A549 (cell line): ENCODE measurements around the gene FAS. TPM values are rescaled to one million over a fixed set of nuclear protein-coding genes. Genes with fewer than 3 reads are reported as not detected.

Experiments used
- ATAC-seq, 2 experiments: fragments of 200-7000 bp in 1 of 2; fragments of >200 bp in 1 of 2; cut with Nextera tagmentation in 1 of 2; cut with Tn5 transposase in 1 of 2; 3 replicates each; pipeline versions ENCODE4 v1.8.0 to v1.9.1; 2018 to 2020; ENCODE audit warnings: mild to moderate bottlenecking in 1 of 2, moderate library complexity in 1 of 2
- CTCF ChIA-PET: fragments of 300-600 bp; sonication (Branson Sonifier 250); formaldehyde crosslinking; extraction: SDS; loops from one replicate; lab custom pipeline; 2021; ENCODE audit warnings: antibody characterized with exemption, inconsistent platforms; lab: Yijun Ruan, JAX
- POLR2A ChIA-PET: fragments of 350-600 bp; formaldehyde crosslinking; extraction: SDS; loops from one replicate; lab custom pipeline; 2021; ENCODE audit warnings: antibody characterized with exemption, inconsistent platforms; lab: Yijun Ruan, JAX
- DNase-seq, 2 experiments: peaks; one replicate each; pipeline versions ENCODE4 v3.0.0 to v3.0.0-alpha.2; 2011 to 2016; ENCODE audit warnings: low read depth in 1 of 2, low spot score in 1 of 2
- FAIRE-seq: peaks from 2 replicates; lab custom pipeline; 2011; peaks lifted over from hg19 to GRCh38; lab: Jason Lieb, UNC
- H3K27ac ChIP-seq, 2 experiments: fragments of >200 bp; sonication (Bioruptor Twin); formaldehyde crosslinking; 3 replicates each; pipeline ENCODE4 v1.5.1; 2016 to 2017
- H3K4me1 ChIP-seq: fragments of >200 bp; sonication (Bioruptor Twin); formaldehyde crosslinking; 3 replicates; pipeline ENCODE4 v1.6.1; 2016
- H3K4me2 ChIP-seq: fragments of >200 bp; sonication (Bioruptor Twin); formaldehyde crosslinking; 3 replicates; pipeline ENCODE4 v1.6.1; 2016
- H3K4me3 ChIP-seq: fragments of >200 bp; sonication (Bioruptor Twin); formaldehyde crosslinking; 3 replicates; pipeline ENCODE4 v1.5.1; 2016
- H3K9me3 ChIP-seq: fragments of >200 bp; sonication (Bioruptor Twin); formaldehyde crosslinking; 3 replicates; pipeline ENCODE4 v1.6.1; 2016
- CBX8 ChIP-seq: fragments of 200-600 bp; sonication (generic); IDR thresholded peaks from 2 replicates; pipeline ENCODE4 v1.6.1; 2016
- CHD2 ChIP-seq: fragments of 150-350 bp; IDR thresholded peaks from 2 replicates; pipeline ENCODE4 v1.6.1; 2014; ENCODE audit warnings: low read length; ENCODE audit not compliant: partially characterized antibody
- CHD4 ChIP-seq: fragments of 200-600 bp; sonication (generic); IDR thresholded peaks from 2 replicates; pipeline ENCODE4 v1.6.1; 2016; ENCODE audit warnings: antibody characterized with exemption, mild to moderate bottlenecking, borderline replicate concordance
- E2F6 ChIP-seq: IDR thresholded peaks from 2 replicates; pipeline ENCODE4 v1.6.1; 2012; ENCODE audit warnings: low read depth, borderline replicate concordance
- EHMT2 ChIP-seq: fragments of 200-600 bp; sonication (generic); IDR thresholded peaks from 2 replicates; pipeline ENCODE4 v1.6.1; 2016; ENCODE audit warnings: antibody characterized with exemption, low read depth, mild to moderate bottlenecking, moderate library complexity
- EP300 ChIP-seq, 2 experiments: fragments of >200 bp; sonication (Bioruptor Twin); formaldehyde crosslinking; IDR thresholded peaks; 2 replicates in 1 of 2; 3 replicates in 1 of 2; pipeline ENCODE4 v1.6.1; 2016 to 2017
- FOSL2 ChIP-seq, 2 experiments: fragments of 450-650 bp in 1 of 2; fragments of >200 bp in 1 of 2; sonication (Bioruptor Twin) in 1 of 2; formaldehyde crosslinking; IDR thresholded peaks; 2 replicates each; pipeline versions ENCODE4 v1.5.0 to v1.6.1; 2016 to 2020; ENCODE audit warnings: mild to moderate bottlenecking in 1 of 2, moderate library complexity in 1 of 2
- GATA3 ChIP-seq: IDR thresholded peaks from 2 replicates; pipeline ENCODE4 v1.6.1; 2012; ENCODE audit warnings: borderline replicate concordance
- HEYL ChIP-seq: fragments of 250-450 bp; sonication (Bioruptor Pico); IDR thresholded peaks from 2 replicates; pipeline ENCODE4 v1.8.0; 2021; ENCODE audit warnings: mild to moderate bottlenecking, moderate library complexity
- HOXA7 ChIP-seq: fragments of 250-450 bp; sonication (Bioruptor Pico); IDR thresholded peaks from 2 replicates; pipeline ENCODE4 v1.5.0; 2020; ENCODE audit warnings: mild to moderate bottlenecking, moderate library complexity
- JUN ChIP-seq, 2 experiments: fragments of >200 bp; sonication (Bioruptor Twin); formaldehyde crosslinking; IDR thresholded peaks; 2 replicates in 1 of 2; 3 replicates in 1 of 2; pipeline ENCODE4 v1.6.1; 2016 to 2017
- KDM1A ChIP-seq: fragments of 200-600 bp; sonication (generic); IDR thresholded peaks from 2 replicates; pipeline ENCODE4 v1.6.1; 2016; ENCODE audit warnings: low read depth, mild to moderate bottlenecking
- MYC ChIP-seq: IDR thresholded peaks from 2 replicates; pipeline ENCODE4 v1.6.1; 2012; ENCODE audit warnings: mild to moderate bottlenecking, inconsistent platforms, low read length, improper control_type of control experiment, borderline replicate concordance
- PBX3 ChIP-seq: IDR thresholded peaks from 2 replicates; pipeline ENCODE4 v1.6.1; 2012
- POLR2A ChIP-seq: IDR thresholded peaks from 2 replicates; pipeline ENCODE4 v1.6.1; 2012; ENCODE audit warnings: mild to moderate bottlenecking, low read length
- RARB ChIP-seq: fragments of 250-450 bp; sonication (Bioruptor Pico); IDR thresholded peaks from 2 replicates; pipeline ENCODE4 v1.8.0; 2021; ENCODE audit warnings: mild to moderate bottlenecking, moderate library complexity
- RNF2 ChIP-seq: fragments of 200-600 bp; sonication (generic); IDR thresholded peaks from 2 replicates; pipeline ENCODE4 v1.6.1; 2016; ENCODE audit warnings: low read depth, mild to moderate bottlenecking, antibody characterized with exemption, moderate library complexity, borderline replicate concordance
- ZFP36 ChIP-seq: fragments of 450-650 bp; IDR thresholded peaks from 2 replicates; pipeline ENCODE4 v1.6.1; 2014; ENCODE audit warnings: borderline replicate concordance; ENCODE audit not compliant: partially characterized antibody
- ZNF302 ChIP-seq: fragments of 250-450 bp; sonication (Bioruptor Pico); IDR thresholded peaks from 2 replicates; pipeline ENCODE4 v1.9.0; 2021; ENCODE audit warnings: inconsistent platforms, mild to moderate bottlenecking, moderate library complexity
- ZSCAN20 ChIP-seq: fragments of 250-450 bp; sonication (Bioruptor Pico); IDR thresholded peaks from 2 replicates; pipeline ENCODE4 v1.8.0; 2022; ENCODE audit warnings: mild to moderate bottlenecking, moderate library complexity
- WGBS: methylation state at CpG from one replicate; pipeline ENCODE4 v1.1.6; 2017; ENCODE audit errors: missing lambda C conversion rate; 5-methylcytosine and 5-hydroxymethylcytosine counted together
- polyA plus RNA-seq, 4 experiments: library from polyadenylated mRNA; depleted of rRNA in 3 of 4; stranded (reverse); fragments of >200 nt; fragmentation: RNase III in 1 of 4; extraction: RNeasy Plus Mini Kit Qiagen cat#74134 plus additional on column Dnase treatment in 1 of 4; gene quantifications; 2 replicates in 3 of 4; 3 replicates in 1 of 4; pipeline ENCODE4 v1.2.3, GENCODE V29; 2011 to 2017
- TF ChIP-seq, protein P1 (sequence below): fragments of 150-350 bp; IDR thresholded peaks from 2 replicates; pipeline ENCODE4 v1.6.1; 2014; ENCODE audit warnings: low read depth, mild to moderate bottlenecking, low read length
- TF ChIP-seq, protein P2 (sequence below): fragments of >200 bp; sonication (Bioruptor Twin); formaldehyde crosslinking; IDR thresholded peaks from 3 replicates; pipeline ENCODE4 v1.5.1; 2016
- TF ChIP-seq, protein P3 (sequence below): fragments of >200 bp; sonication (Bioruptor Twin); formaldehyde crosslinking; IDR thresholded peaks from 3 replicates; pipeline ENCODE4 v1.6.1; 2016
- TF ChIP-seq, protein P4 (sequence below): fragments of >200 bp; sonication (Bioruptor Twin); formaldehyde crosslinking; IDR thresholded peaks from 2 replicates; pipeline ENCODE4 v1.6.1; 2016

Gene FAS
- polyA plus RNA-seq, 2 of the 4 experiments (the other 2 are of a cell fraction), result 21.0 to 29.5 TPM

- CTCF ChIA-PET, result interaction anchor here (0.8 to 1.4 kb wide), 5 partner anchors 9 to 417 kb away, joined by 3 to 8 read pairs (median 4); no protein-coding TSS in a partner anchor
- FAIRE-seq (no peak), DNase-seq (no peak), ATAC-seq (no peak)
- Histone ChIP-seq H3K9me3 (no peaks in the 10 kb centered on the region), H3K4me3 (no peak overlapping the region), H3K4me1 (no peaks in the 10 kb centered on the region), H3K4me2 (no peak overlapping the region), H3K27ac (no peak overlapping the region)
- POLR2A ChIA-PET, result no interaction called here
- 73% methylated on average over 2 of the region's 2 CpGs for WGBS
- TF ChIP-seq CHD2, result no peak
- no peak for TF ChIP-seq RNF2
- TF ChIP-seq FOSL2 (IDR thresholded peaks at IDR 0.05), result no peak
- no peak for TF ChIP-seq FOSL2 (CRISPR knock-in tag; IDR thresholded peaks at IDR 0.05)
- TF ChIP-seq ZFP36, result no peak
- TF ChIP-seq, protein P1, sequence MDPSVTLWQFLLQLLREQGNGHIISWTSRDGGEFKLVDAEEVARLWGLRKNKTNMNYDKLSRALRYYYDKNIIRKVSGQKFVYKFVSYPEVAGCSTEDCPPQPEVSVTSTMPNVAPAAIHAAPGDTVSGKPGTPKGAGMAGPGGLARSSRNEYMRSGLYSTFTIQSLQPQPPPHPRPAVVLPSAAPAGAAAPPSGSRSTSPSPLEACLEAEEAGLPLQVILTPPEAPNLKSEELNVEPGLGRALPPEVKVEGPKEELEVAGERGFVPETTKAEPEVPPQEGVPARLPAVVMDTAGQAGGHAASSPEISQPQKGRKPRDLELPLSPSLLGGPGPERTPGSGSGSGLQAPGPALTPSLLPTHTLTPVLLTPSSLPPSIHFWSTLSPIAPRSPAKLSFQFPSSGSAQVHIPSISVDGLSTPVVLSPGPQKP, result no peak
- TF ChIP-seq, protein P2, sequence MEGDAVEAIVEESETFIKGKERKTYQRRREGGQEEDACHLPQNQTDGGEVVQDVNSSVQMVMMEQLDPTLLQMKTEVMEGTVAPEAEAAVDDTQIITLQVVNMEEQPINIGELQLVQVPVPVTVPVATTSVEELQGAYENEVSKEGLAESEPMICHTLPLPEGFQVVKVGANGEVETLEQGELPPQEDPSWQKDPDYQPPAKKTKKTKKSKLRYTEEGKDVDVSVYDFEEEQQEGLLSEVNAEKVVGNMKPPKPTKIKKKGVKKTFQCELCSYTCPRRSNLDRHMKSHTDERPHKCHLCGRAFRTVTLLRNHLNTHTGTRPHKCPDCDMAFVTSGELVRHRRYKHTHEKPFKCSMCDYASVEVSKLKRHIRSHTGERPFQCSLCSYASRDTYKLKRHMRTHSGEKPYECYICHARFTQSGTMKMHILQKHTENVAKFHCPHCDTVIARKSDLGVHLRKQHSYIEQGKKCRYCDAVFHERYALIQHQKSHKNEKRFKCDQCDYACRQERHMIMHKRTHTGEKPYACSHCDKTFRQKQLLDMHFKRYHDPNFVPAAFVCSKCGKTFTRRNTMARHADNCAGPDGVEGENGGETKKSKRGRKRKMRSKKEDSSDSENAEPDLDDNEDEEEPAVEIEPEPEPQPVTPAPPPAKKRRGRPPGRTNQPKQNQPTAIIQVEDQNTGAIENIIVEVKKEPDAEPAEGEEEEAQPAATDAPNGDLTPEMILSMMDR, result no peak
- no peak for TF ChIP-seq CHD4
- TF ChIP-seq GATA3, result no peak
- TF ChIP-seq ZSCAN20 (CRISPR knock-in tag), result no peak
- TF ChIP-seq POLR2A, result no peak
- TF ChIP-seq EP300 (IDR thresholded peaks at IDR 0.05), result no peak
- TF ChIP-seq KDM1A, result no peak
- TF ChIP-seq RARB, result no peak
Measured at GRCh38 chr10:88982366-88982765, 8.2 kb upstream of the FAS start.

GRCh38 chr10:88983206-88983605, 7.4 kb upstream of the FAS start:
- ChIA-PET POLR2A (no interaction called here), CTCF (interaction anchor here (0.8 to 1.4 kb wide), 4 partner anchors 10 to 418 kb away, joined by 3 to 8 read pairs (median 4); no protein-coding TSS in a partner anchor)
- WGBS, result 63% methylated on average over 2 of the region's 2 CpGs
- Histone ChIP-seq H3K4me3 (no peak overlapping the region), H3K9me3 (no peaks in the 10 kb centered on the region), H3K27ac (no peak overlapping the region), H3K4me1 (no peaks in the 10 kb centered on the region), H3K4me2 (no peak overlapping the region)
- FAIRE-seq (no peak), DNase-seq (no peak), ATAC-seq (no peak)
- TF ChIP-seq CBX8 (no peak), ZNF302 (no peak), MYC (no peak), JUN (IDR thresholded peaks at IDR 0.05) (no peak), EP300 (IDR thresholded peaks at IDR 0.05) (no peak), ZSCAN20 (CRISPR knock-in tag) (no peak), HEYL (CRISPR knock-in tag) (no peak), E2F6 (no peak), HOXA7 (CRISPR knock-in tag) (no peak), PBX3 (no peak), FOSL2 (IDR thresholded peaks at IDR 0.05) (no peak), FOSL2 (CRISPR knock-in tag; IDR thresholded peaks at IDR 0.05) (no peak), EHMT2 (no peak), KDM1A (no peak)
- TF ChIP-seq, protein P3, sequence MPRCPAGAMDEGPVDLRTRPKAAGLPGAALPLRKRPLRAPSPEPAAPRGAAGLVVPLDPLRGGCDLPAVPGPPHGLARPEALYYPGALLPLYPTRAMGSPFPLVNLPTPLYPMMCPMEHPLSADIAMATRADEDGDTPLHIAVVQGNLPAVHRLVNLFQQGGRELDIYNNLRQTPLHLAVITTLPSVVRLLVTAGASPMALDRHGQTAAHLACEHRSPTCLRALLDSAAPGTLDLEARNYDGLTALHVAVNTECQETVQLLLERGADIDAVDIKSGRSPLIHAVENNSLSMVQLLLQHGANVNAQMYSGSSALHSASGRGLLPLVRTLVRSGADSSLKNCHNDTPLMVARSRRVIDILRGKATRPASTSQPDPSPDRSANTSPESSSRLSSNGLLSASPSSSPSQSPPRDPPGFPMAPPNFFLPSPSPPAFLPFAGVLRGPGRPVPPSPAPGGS, result no peak
- TF ChIP-seq, protein P4, sequence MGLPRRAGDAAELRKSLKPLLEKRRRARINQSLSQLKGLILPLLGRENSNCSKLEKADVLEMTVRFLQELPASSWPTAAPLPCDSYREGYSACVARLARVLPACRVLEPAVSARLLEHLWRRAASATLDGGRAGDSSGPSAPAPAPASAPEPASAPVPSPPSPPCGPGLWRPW, result no peak
- TF ChIP-seq, protein P1, result no peak
